GM12878 (cell line): ENCODE results near the gene OSBPL3. TPM values are rescaled to one million over a fixed set of nuclear protein-coding genes. Genes with fewer than 3 reads are reported as not detected.

Source experiments
- ATAC-seq: fragments of 200-7000 bp; cut with Tn5 transposase; 3 replicates; pipeline ENCODE4 v1.9.1; 2020; ENCODE audit warnings: mild to moderate bottlenecking, moderate library complexity
- BruUV-seq: library from RNA; stranded (reverse); fragments of 400-500 nt; replicated peaks from 2 replicates; lab custom pipeline; 2021; lab: Mats Ljungman, UMichigan
- CTCF ChIA-PET: fragments of 300-600 bp; sonication (Branson Sonifier 250); formaldehyde crosslinking; extraction: SDS; loops from one replicate; lab custom pipeline; 2021; ENCODE audit warnings: inconsistent platforms; lab: Yijun Ruan, JAX
- POLR2A ChIA-PET: fragments of 350-600 bp; formaldehyde crosslinking; extraction: SDS; loops from one replicate; lab custom pipeline; 2021; ENCODE audit warnings: inconsistent platforms; lab: Charles Lee
- RAD21 ChIA-PET: fragments of 300-600 bp; sonication (Branson Sonifier 250); formaldehyde crosslinking; loops from one replicate; lab custom pipeline; 2023; ENCODE audit warnings: antibody characterized with exemption; ENCODE audit not compliant: unreplicated experiment; lab: Charles Lee
- SMC1A ChIA-PET: fragments of 300-600 bp; sonication (Branson Sonifier 250); formaldehyde crosslinking; loops from one replicate; lab custom pipeline; 2023; ENCODE audit not compliant: unreplicated experiment, uncharacterized antibody; lab: Charles Lee
- DNase-seq: peaks from one replicate; pipeline ENCODE4 v3.0.0-alpha.2; 2011; ENCODE audit warnings: low read depth, low spot score
- FAIRE-seq: peaks from 3 replicates; lab custom pipeline; 2011; peaks lifted over from hg19 to GRCh38; lab: Jason Lieb, UNC
- H2AFZ ChIP-seq: 2 replicates; pipeline ENCODE4 v1.6.0; 2011; ENCODE audit warnings: low read depth, low read length, control low read depth; ENCODE audit not compliant: control insufficient read depth
- H3K27ac ChIP-seq: 2 replicates; pipeline ENCODE4 v1.5.1; 2011; ENCODE audit warnings: control low read depth; ENCODE audit not compliant: control insufficient read depth, insufficient read depth
- H3K27me3 ChIP-seq, 2 experiments: replicated peaks in 1 of 2; 2 replicates each; pipeline versions ENCODE4 v1.6.0 to v1.6.1; 2011; ENCODE audit warnings: low read length in 1 of 2; ENCODE audit not compliant: control insufficient read depth in 2 of 2, insufficient read depth in 2 of 2
- H3K36me3 ChIP-seq, 2 experiments: 2 replicates each; pipeline ENCODE4 v1.5.1; 2011; ENCODE audit warnings: low read length in 1 of 2; ENCODE audit not compliant: control insufficient read depth in 2 of 2, insufficient read depth in 2 of 2
- H3K4me1 ChIP-seq: 2 replicates; pipeline ENCODE4 v1.6.1; 2011; ENCODE audit warnings: mild to moderate bottlenecking, low read length, moderate library complexity, mixed read lengths; ENCODE audit not compliant: control insufficient read depth, insufficient read depth
- H3K4me2 ChIP-seq: 2 replicates; pipeline ENCODE4 v1.6.0; 2011; ENCODE audit warnings: control low read depth; ENCODE audit not compliant: control insufficient read depth, insufficient read depth
- H3K4me3 ChIP-seq: fragments of 200-600 bp; sonication (generic); 2 replicates; pipeline ENCODE4 v1.5.1; 2016
- H3K79me2 ChIP-seq: 2 replicates; pipeline ENCODE4 v1.6.0; 2011; ENCODE audit warnings: low read length; ENCODE audit not compliant: control insufficient read depth, insufficient read depth
- H3K9ac ChIP-seq: 2 replicates; pipeline ENCODE4 v1.8.0; 2011; ENCODE audit warnings: low read length, control low read depth, mixed read lengths; ENCODE audit not compliant: control insufficient read depth, insufficient read depth
- H3K9me3 ChIP-seq: replicated peaks from 3 replicates; pipeline ENCODE4 v1.5.1; 2011; ENCODE audit warnings: mild to moderate bottlenecking, low read length; ENCODE audit not compliant: control insufficient read depth, insufficient read depth
- H4K20me1 ChIP-seq: 2 replicates; pipeline ENCODE4 v1.6.0; 2011; ENCODE audit not compliant: control insufficient read depth, insufficient read depth
- BRCA1 ChIP-seq: IDR thresholded peaks from 2 replicates; pipeline ENCODE4 v1.6.1; 2011; ENCODE audit warnings: low read depth, low read length, improper control_type of control experiment
- CBFB ChIP-seq: IDR thresholded peaks from 2 replicates; pipeline ENCODE4 v1.6.1; 2016; ENCODE audit warnings: antibody characterized with exemption, low read depth
- EED ChIP-seq: sonication (generic); IDR thresholded peaks from 2 replicates; pipeline ENCODE4 v1.6.1; 2016; ENCODE audit warnings: antibody characterized with exemption, low read depth
- GATAD2B ChIP-seq: fragments of 450-650 bp; conservative IDR thresholded peaks from 2 replicates; pipeline ENCODE4 v1.6.1; 2017; ENCODE audit warnings: low read depth, mild to moderate bottlenecking, moderate library complexity
- PAX8 ChIP-seq: fragments of 450-650 bp; IDR thresholded peaks from 2 replicates; pipeline ENCODE4 v1.6.1; 2017; ENCODE audit warnings: mild to moderate bottlenecking, moderate library complexity
- STAT1 ChIP-seq: fragments of 450-650 bp; conservative IDR thresholded peaks from 2 replicates; pipeline ENCODE4 v1.6.1; 2014; ENCODE audit warnings: antibody characterized with exemption, mild to moderate bottlenecking
- TBL1XR1 ChIP-seq: IDR thresholded peaks from 2 replicates; pipeline ENCODE4 v1.6.1; 2012; ENCODE audit warnings: low read depth, low read length, improper control_type of control experiment
- WGBS: methylation state at CpG from one replicate; pipeline ENCODE4 v1.1.6; 2016; ENCODE audit warnings: low lambda C conversion rate; ENCODE audit not compliant: insufficient replicate concordance, insufficient coverage; ENCODE audit errors: missing lambda C conversion rate; 5-methylcytosine and 5-hydroxymethylcytosine counted together
- in situ Hi-C: fragments of 300-500 bp; cut with MboI; formaldehyde crosslinking; loops from 9 replicates; pipeline ENCODE4 v1.14.3; 2018; ENCODE audit warnings: mixed read lengths
- intact Hi-C: fragments of 100-400 bp; cut with micrococcal nuclease; formaldehyde crosslinking; loops from one replicate; pipeline ENCODE4 v1.14.2; 2022; ENCODE audit not compliant: unreplicated experiment
- polyA plus RNA-seq, 11 experiments: library from polyadenylated mRNA; depleted of rRNA in 4 of 11; unstranded in 6 of 11; stranded (reverse) in 5 of 11; fragments of >200 nt; fragmentation: Nextera tagmentation in 4 of 11; fragmentation: Illumina TruSeq in 1 of 11; extraction: Ambion mirVana in 4 of 11; extraction: Trizol in 1 of 11; gene quantifications; 1 replicate in 1 of 11; 2 replicates in 10 of 11; pipeline versions ENCODE4 v1.2.1 to v1.2.3, GENCODE V29; 2011 to 2016; ENCODE audit warnings: inconsistent platforms in 2 of 11, missing spikeins in 2 of 11, low read depth in 1 of 11
- total RNA-seq, 4 experiments: library from RNA; depleted of rRNA in 3 of 4; stranded (reverse); fragments of >200 nt in 3 of 4; fragmentation: Illumina TruSeq in 1 of 4; extraction: Trizol in 1 of 4; gene quantifications; 2 replicates each; pipeline versions ENCODE4 v1.2.1 to v1.2.3, GENCODE V29; 2013 to 2021

OSBPL3 gene
- total and polyA plus RNA-seq, 10 of the 15 experiments (the other 5 are each of a cell fraction or from before 2014, with no cell fraction given), result 6.1 to 46.6 (median 27.0) TPM

DNA sequence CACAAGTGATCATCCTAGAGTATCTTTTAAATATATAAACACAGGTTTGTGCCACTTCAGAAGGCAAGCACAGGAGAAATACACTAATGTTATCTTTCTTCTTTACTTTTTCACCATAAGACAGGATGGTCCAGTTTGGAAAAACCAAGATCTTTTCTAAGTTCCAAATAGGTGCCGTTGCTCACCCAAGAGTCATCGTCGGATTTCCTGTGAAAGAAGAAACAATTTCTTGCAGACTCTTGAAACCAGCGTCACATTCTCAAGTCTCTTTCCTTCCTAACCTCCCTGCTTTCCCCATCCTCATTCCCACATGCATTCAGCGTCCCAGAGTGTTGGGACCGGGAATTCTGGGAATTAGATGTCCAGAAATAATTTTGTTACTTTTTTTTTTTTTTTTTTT, 179.9 kb downstream of the OSBPL3 start:
- TF ChIP-seq GATAD2B (no peak), TBL1XR1 (no peak), CBFB (no peak)
- Histone ChIP-seq H3K4me3 (no peak overlapping the region), H3K4me2 (no peak overlapping the region), H3K4me1 (no peaks in the 10 kb centered on the region), H2AFZ (no peak overlapping the region), H3K27ac (no peak overlapping the region), H4K20me1 (no peaks in the 10 kb centered on the region), H3K9ac (no peak overlapping the region), H3K27me3 (no peaks in the 10 kb centered on the region), H3K79me2 (no peaks in the 10 kb centered on the region), H3K9me3 (no peaks in the 10 kb centered on the region), H3K36me3 (peaks cover 4 to 14% of the 10 kb centered on the region in 2 experiments)
- intact Hi-C loops (no loop called here), in situ Hi-C loops (no loop called here)
- RAD21 ChIA-PET, result interaction anchor here (1.1 kb wide), 1 partner anchor 12 kb away, joined by 4 read pairs; no protein-coding TSS in a partner anchor
- DNase-seq (no peak), ATAC-seq (no peak), FAIRE-seq (no peak)
- CTCF ChIA-PET, result interaction anchor here (0.6 to 1.7 kb wide), 5 partner anchors 13 to 350 kb away, joined by 3 to 11 read pairs (median 3); no protein-coding TSS in a partner anchor
- no TSS peak for BruUV-seq
- 100% methylated on average over 6 of the region's 6 CpGs for WGBS
- SMC1A ChIA-PET, result no interaction called here
- POLR2A ChIA-PET, result no interaction called here

DNA sequence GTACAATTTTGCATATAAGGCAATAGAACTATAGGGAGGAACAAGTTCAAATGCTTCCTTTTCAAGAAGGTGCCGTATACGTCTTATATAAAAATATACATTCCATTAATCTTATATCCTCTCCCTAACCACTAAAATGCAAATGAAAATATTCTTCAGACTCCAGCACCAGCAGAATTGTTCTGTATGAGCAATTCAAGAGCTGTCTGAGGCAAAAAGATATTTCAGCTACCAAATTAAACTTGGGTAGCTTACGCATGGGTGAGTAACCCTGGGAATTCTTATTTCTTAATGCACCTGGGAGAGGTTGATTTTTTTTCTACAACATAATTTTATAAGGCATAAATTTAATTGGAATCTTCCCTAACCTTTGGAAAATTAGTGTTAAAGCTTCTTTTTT, 180.5 kb downstream of the OSBPL3 start:
- no peak overlapping the region for H2AFZ ChIP-seq
- no TSS peak for BruUV-seq
- H3K36me3 ChIP-seq, result peaks cover 4 to 14% of the 10 kb centered on the region in 2 experiments
- H3K27me3 ChIP-seq, result no peaks in the 10 kb centered on the region
- in situ Hi-C loops, result no loop called here
- FAIRE-seq, result no peak
- H3K9ac ChIP-seq, result no peak overlapping the region
- RAD21 ChIA-PET, result interaction anchor here (1.1 kb wide), 1 partner anchor 13 kb away, joined by 4 read pairs; no protein-coding TSS in a partner anchor
- no peaks in the 10 kb centered on the region for H4K20me1 ChIP-seq
- H3K4me1 ChIP-seq, result no peaks in the 10 kb centered on the region
- POLR2A ChIA-PET, result no interaction called here
- H3K4me3 ChIP-seq, result no peak overlapping the region
- no peak overlapping the region for H3K4me2 ChIP-seq
- CTCF ChIA-PET, result interaction anchor here (0.8 to 1.7 kb wide), 3 partner anchors 13 to 298 kb away, joined by 3 to 11 read pairs (median 3); no protein-coding TSS in a partner anchor
- SMC1A ChIA-PET, result interaction anchor here (0.7 kb wide), 1 partner anchor 14 kb away, joined by 3 read pairs; no protein-coding TSS in a partner anchor
- no peak overlapping the region for H3K27ac ChIP-seq
- H3K9me3 ChIP-seq, result no peaks in the 10 kb centered on the region
- intact Hi-C loops, result no loop called here
- ATAC-seq, result no peak
- no peak for DNase-seq
- TF ChIP-seq PAX8, result no peak
- TF ChIP-seq STAT1, result no peak
- TF ChIP-seq BRCA1, result no peak
- TF ChIP-seq EED, result no peak
- no peaks in the 10 kb centered on the region for H3K79me2 ChIP-seq
- WGBS, result 95% methylated on average over 3 of the region's 3 CpGs
